Mesothelial cell of epicardium (in vitro differentiated cells): Measurements from ENCODE around the gene ELMO3. TPM values are rescaled to one million over a fixed set of nuclear protein-coding genes. Genes with fewer than 3 reads are reported as not detected.

Source experiments
- DNase-seq, 2 experiments: peaks; one replicate each; pipeline ENCODE4 v3.0.0; 2021; ENCODE audit warnings: low spot score in 2 of 2; ENCODE audit not compliant: unreplicated experiment in 2 of 2
- H3K27ac Mint-ChIP-seq: 2 replicates; pipeline ENCODE4 v1.8.0; 2021; ENCODE audit warnings: mixed read lengths
- H3K27me3 Mint-ChIP-seq: 2 replicates; pipeline ENCODE4 v1.8.0; 2021; ENCODE audit warnings: low read depth, mixed read lengths
- H3K36me3 Mint-ChIP-seq: 2 replicates; pipeline ENCODE4 v1.8.0; 2021; ENCODE audit warnings: mixed read lengths
- H3K4me1 Mint-ChIP-seq: 2 replicates; pipeline ENCODE4 v1.8.0; 2021; ENCODE audit warnings: mixed read lengths
- H3K4me3 Mint-ChIP-seq: 2 replicates; pipeline ENCODE4 v1.8.0; 2021; ENCODE audit warnings: mild to moderate bottlenecking, moderate library complexity, mixed read lengths
- H3K9me3 Mint-ChIP-seq: 2 replicates; pipeline ENCODE4 v1.8.0; 2021; ENCODE audit warnings: mixed read lengths
- total RNA-seq: library from RNA; stranded (reverse); gene quantifications from 3 replicates; pipeline ENCODE4 v1.2.1, GENCODE V29; 2021
- TF ChIP-seq, protein P1 (sequence below): fragments of 200-600 bp; sonication (generic); IDR thresholded peaks from one replicate; pipeline ENCODE4 v1.5.0; 2021; ENCODE audit warnings: antibody characterized with exemption; ENCODE audit not compliant: unreplicated experiment

The ELMO3 gene
- total RNA-seq, 1 donor from 2014 or later, result 9.7 TPM

DNA sequence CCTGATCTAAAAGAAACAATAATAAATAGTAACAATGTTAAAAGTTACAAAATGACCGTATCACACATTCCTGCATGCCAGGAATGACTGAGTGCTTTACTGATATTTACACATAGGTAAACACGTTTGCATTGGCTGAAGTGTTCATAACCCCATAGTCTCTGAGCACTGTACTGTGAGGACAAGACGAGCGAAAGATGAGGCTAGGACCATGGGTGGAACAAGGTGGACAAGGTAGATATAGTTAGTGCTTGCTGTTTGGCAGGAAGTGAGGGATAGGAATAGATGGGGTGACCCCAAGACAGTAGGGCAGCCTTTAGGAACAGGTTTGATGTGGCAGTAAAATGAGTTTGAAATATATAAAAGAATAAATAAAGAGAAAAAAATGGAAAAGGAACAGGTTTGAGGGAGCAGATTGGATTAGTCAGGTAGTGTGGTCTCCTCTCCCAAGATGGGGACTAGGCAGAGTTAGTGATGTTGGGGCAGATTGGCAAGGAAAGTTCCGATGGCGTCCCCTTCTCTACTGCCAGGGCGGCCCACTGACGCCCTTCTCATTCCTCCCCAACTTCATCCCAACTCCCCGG lies 7.4 kb upstream of the ELMO3 start:
- H3K27ac Mint-ChIP-seq, result peak overlapping the region; percentile 60

GRCh38 chr16:67191995-67192681 lies 6.8 kb upstream of the ELMO3 start, which contains the start of gene E2F4:
TSS of gene E2F4 (plus strand) at chr16:67192155. CDS start at chr16:67192228, 73 bp downstream.
- DNase-seq, result peak; percentile 71 to 86
- TF ChIP-seq, protein P1, sequence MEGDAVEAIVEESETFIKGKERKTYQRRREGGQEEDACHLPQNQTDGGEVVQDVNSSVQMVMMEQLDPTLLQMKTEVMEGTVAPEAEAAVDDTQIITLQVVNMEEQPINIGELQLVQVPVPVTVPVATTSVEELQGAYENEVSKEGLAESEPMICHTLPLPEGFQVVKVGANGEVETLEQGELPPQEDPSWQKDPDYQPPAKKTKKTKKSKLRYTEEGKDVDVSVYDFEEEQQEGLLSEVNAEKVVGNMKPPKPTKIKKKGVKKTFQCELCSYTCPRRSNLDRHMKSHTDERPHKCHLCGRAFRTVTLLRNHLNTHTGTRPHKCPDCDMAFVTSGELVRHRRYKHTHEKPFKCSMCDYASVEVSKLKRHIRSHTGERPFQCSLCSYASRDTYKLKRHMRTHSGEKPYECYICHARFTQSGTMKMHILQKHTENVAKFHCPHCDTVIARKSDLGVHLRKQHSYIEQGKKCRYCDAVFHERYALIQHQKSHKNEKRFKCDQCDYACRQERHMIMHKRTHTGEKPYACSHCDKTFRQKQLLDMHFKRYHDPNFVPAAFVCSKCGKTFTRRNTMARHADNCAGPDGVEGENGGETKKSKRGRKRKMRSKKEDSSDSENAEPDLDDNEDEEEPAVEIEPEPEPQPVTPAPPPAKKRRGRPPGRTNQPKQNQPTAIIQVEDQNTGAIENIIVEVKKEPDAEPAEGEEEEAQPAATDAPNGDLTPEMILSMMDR, result no peak
- peaks cover 16% of the 10 kb centered on the region for H3K36me3 Mint-ChIP-seq
- peak within 1 kb of the TSS; percentile 86 for H3K27ac Mint-ChIP-seq
- peak within 1 kb of the TSS; percentile 84 for H3K4me3 Mint-ChIP-seq
- H3K27me3 Mint-ChIP-seq, result no peaks in the 10 kb centered on the region
- H3K9me3 Mint-ChIP-seq, result no peaks in the 10 kb centered on the region
- peaks cover 19% of the 10 kb centered on the region for H3K4me1 Mint-ChIP-seq

More for the DNA sequence above, 7.4 kb upstream of the ELMO3 start:
- no peaks in the 10 kb centered on the region for H3K9me3 Mint-ChIP-seq
- peak overlapping the region; percentile 84 for H3K4me3 Mint-ChIP-seq
- DNase-seq, result no peak
- peaks cover 2% of the 10 kb centered on the region for H3K27me3 Mint-ChIP-seq
- H3K4me1 Mint-ChIP-seq, result peaks cover 21% of the 10 kb centered on the region
- TF ChIP-seq, protein P1, result no peak
- peaks cover 11% of the 10 kb centered on the region for H3K36me3 Mint-ChIP-seq

DNA sequence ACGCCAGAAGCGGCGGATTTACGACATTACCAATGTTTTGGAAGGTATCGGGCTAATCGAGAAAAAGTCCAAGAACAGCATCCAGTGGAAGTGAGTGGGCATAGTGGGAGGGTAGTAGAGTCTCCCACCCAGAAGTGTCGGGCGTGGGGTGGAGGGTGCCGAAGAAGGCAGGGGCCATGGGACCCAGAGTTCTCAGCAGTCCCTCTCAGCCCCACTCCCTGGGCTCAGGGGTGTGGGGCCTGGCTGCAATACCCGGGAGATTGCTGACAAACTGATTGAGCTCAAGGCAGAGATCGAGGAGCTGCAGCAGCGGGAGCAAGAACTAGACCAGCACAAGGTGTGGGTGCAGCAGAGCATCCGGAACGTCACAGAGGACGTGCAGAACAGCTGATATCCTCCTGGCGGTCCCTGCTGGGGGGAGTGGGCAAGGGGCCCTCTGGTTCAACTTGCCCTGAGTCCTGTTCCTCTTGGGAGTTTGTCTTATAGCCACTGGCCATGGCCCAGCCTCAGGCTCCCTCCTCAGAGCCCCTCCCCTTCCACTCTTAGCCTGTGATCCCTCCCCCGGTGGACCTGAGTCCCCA lies 6.1 kb upstream of the ELMO3 start:
- TF ChIP-seq, protein P1, result no peak
- DNase-seq, result no peak
- peaks cover 19% of the 10 kb centered on the region for H3K4me1 Mint-ChIP-seq
- H3K9me3 Mint-ChIP-seq, result no peaks in the 10 kb centered on the region
- H3K36me3 Mint-ChIP-seq, result peaks cover 16% of the 10 kb centered on the region
- peak overlapping the region; percentile 86 for H3K27ac Mint-ChIP-seq
- H3K4me3 Mint-ChIP-seq, result peak overlapping the region; percentile 84
- no peaks in the 10 kb centered on the region for H3K27me3 Mint-ChIP-seq

GRCh38 chr16:67193536-67193935 lies 5.4 kb upstream of the ELMO3 start:
- Mint-ChIP-seq H3K27ac (peak overlapping the region; percentile 25), H3K36me3 (peaks cover 16% of the 10 kb centered on the region), H3K27me3 (no peaks in the 10 kb centered on the region), H3K9me3 (no peaks in the 10 kb centered on the region), H3K4me1 (peaks cover 19% of the 10 kb centered on the region), H3K4me3 (peak overlapping the region; percentile 84)
- TF ChIP-seq, protein P1, result no peak
- no peak for DNase-seq

DNA sequence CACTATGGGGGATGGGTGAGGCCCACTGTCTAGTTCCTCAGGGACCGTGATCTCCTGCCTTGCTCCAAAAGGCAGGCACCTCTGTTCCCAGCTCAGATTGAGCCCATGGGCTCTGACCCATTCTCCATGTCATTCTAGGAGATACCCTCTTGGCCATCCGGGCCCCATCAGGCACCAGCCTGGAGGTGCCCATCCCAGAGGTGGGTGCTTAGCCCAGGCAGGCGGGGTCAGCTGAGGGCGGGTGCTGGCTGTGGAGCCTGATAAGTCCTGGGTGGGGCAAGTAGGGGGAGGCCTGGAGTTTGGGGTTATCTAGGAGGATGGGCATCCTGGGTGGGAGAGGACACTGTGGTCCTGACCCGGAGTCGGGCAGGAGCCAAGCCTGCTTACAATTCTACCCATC lies 4.7 kb upstream of the ELMO3 start:
- Mint-ChIP-seq H3K27ac (no peak overlapping the region), H3K4me1 (peaks cover 19% of the 10 kb centered on the region), H3K36me3 (peaks cover 16% of the 10 kb centered on the region), H3K4me3 (peak overlapping the region; percentile 84), H3K9me3 (no peaks in the 10 kb centered on the region), H3K27me3 (no peaks in the 10 kb centered on the region)
- TF ChIP-seq, protein P1, result no peak
- DNase-seq, result no peak
